Islet precursor cell (in vitro differentiated cells): ENCODE data around the gene DAAM2.

ENCODE experiments used
- DNase-seq: peaks from one replicate; pipeline ENCODE4 v3.0.0-alpha.2; 2018

The DAAM2 gene

GRCh38 chr6:39912446-39912845 is 120.3 kb downstream of the DAAM2 start:
- DNase-seq: no peak

GRCh38 chr6:39913391-39913916 is 121.3 kb downstream of the DAAM2 start:
- no peak for DNase-seq

GRCh38 chr6:39914239-39914638 is 122.1 kb downstream of the DAAM2 start:
- no peak for DNase-seq

- DNase-seq: no peak
Observed at GRCh38 chr6:39915866-39916265, 123.7 kb downstream of the DAAM2 start.

- DNase-seq: no peak
Observed at GRCh38 chr6:39917329-39917728, 125.2 kb downstream of the DAAM2 start.

- DNase-seq: no peak
Observed at GRCh38 chr6:39917981-39918380, 125.8 kb downstream of the DAAM2 start.

GRCh38 chr6:39918831-39919230 is 126.7 kb downstream of the DAAM2 start:
- DNase-seq: no peak

GRCh38 chr6:39920157-39920556 is 128.0 kb downstream of the DAAM2 start:
- no peak for DNase-seq

GRCh38 chr6:39922821-39923220 is 130.6 kb downstream of the DAAM2 start:
- no peak for DNase-seq

- no peak for DNase-seq
Observed at GRCh38 chr6:39923394-39923793, 131.2 kb downstream of the DAAM2 start.

- DNase-seq: no peak
Observed at GRCh38 chr6:39923861-39924260, 131.7 kb downstream of the DAAM2 start.

- DNase-seq: no peak
Observed at GRCh38 chr6:39924283-39924682, 132.1 kb downstream of the DAAM2 start.

- no peak for DNase-seq
Observed at GRCh38 chr6:39925191-39925930, 133.2 kb downstream of the DAAM2 start.

GRCh38 chr6:39925931-39926290 is 133.7 kb downstream of the DAAM2 start:
- DNase-seq: no peak

GRCh38 chr6:39926668-39927067 is 134.5 kb downstream of the DAAM2 start:
- DNase-seq: no peak

- DNase-seq: peak; percentile 65
Observed at GRCh38 chr6:39927159-39927558, 135.0 kb downstream of the DAAM2 start.

GRCh38 chr6:39929039-39929732 is 137.0 kb downstream of the DAAM2 start:
- DNase-seq: no peak

- DNase-seq: no peak
Observed at GRCh38 chr6:39929733-39930461, 137.7 kb downstream of the DAAM2 start.

GRCh38 chr6:39930540-39930939 is 138.4 kb downstream of the DAAM2 start:
- no peak for DNase-seq

GRCh38 chr6:39931607-39932006 is 139.4 kb downstream of the DAAM2 start:
- peak; percentile 25 for DNase-seq

- no peak for DNase-seq
Observed at GRCh38 chr6:39932386-39932910, 140.3 kb downstream of the DAAM2 start.

- DNase-seq: no peak
Observed at GRCh38 chr6:39933669-39934130, 141.5 kb downstream of the DAAM2 start.

GRCh38 chr6:39934131-39934757 is 142.1 kb downstream of the DAAM2 start, which contains the start of gene MOCS1:
MOCS1 (minus strand) TSS chr6:39934462; CDS start chr6:39934417, 45 bp downstream.
- peak; percentile 92 for DNase-seq
